Nucleus accumbens (tissue), 56 donors: Measurements from ENCODE around the gene NDUFS8.

Experiments used
- DNase-seq, 56 donors: peaks; one replicate each; lab custom pipeline; 2025; lab: John Stamatoyannopoulos, UW

Gene NDUFS8

GRCh38 chr11:68014157-68014946 is 16.1 kb upstream of the NDUFS8 start:
- DNase-seq, result no peak

GRCh38 chr11:68014947-68015447 is 15.5 kb upstream of the NDUFS8 start:
- no peak for DNase-seq

DNA sequence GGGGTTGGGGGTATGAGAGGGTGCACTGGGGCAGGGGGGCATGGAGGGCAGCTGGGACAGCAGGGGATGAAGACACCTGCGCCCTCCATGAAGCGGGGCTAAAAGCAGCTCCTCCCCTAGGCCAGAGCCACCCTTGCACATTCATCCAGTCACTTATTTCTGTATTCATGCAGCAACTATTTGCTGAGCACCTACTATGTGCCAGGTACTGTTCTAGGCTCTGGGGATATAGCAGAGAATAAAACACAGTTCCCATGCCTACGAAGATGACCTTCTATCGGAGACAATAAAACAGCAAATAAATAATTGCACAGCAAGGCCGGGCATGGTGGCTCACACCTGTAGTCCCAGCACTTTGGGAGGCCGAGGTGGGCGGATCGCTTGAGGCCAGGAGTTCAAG is 15.0 kb upstream of the NDUFS8 start:
- no peak for DNase-seq

DNA sequence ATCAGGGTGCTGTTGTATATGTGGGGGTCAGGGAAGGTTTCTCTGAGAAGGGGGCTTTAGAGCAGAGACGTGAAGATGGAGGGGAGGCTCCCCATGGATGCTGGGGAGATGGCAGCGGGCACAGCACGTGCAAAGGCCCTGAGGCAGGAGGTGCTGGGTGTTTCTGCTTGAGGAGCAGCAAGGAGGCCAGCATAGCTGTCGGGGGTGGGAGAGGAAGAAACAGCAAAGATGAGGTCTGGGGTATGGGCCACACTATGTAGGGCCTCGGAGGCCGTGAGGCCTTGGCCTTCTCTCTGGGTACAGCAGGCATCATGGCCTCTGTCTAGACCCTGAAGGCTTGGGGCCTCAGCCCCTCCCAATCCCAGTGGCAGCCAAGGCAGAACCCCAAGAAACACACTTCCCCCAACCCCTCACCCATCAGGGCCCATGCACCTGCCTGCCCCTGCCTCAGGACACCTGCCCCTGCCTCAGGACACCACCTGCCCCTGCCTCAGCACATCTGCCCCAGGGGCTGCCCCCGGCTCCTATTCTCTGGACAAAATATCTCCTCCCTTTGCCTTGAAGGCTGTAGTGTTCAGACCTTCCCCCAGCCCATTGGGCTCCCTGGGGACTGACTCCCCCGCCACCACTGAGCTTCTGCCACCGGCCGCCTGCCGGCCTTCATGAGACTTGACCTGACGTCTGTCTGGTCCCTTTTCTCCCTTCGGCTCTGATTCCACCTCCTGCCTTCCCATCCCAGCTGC is 14.1 kb upstream of the NDUFS8 start:
- no peak for DNase-seq

- DNase-seq, result peak in 14 of 56 donors; percentile 9 to 50 (median 24)
These were observed 13.3 kb upstream of the NDUFS8 start for GRCh38 chr11:68016904-68017817.

DNA sequence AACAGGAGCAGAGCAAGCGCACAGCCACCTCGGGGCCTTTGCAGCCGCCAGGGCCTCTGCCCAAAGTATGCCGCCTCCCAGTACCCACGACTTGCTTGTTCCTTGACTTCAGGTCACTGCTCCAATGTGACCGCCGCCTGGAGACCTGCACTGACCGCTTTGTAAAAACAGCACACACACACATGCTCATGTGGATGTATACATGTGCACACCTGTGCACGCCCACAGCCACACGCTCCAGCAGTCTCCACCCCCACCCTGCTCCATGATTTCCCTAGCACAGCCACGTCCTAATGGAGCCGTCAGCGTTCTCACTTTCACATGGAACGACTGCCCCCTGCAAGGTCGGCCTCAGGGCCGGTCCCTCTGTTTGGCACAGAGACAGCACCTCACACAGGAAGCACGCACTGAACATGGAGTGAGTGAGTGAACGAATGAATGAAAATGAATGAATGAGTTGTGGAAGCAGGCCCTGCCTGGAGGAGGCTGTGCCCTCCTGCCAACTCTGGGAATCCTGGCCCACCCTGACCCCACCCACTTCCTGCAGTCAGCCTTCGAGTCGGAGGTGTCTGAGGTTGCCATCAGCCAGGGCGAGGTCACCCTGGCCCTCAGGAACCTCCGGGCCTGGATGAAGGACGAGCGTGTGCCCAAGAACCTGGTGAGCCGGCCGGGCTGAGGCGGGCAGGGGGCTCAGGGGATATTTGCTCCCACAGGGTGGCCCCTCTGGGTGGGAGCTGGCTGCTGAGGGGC is 12.3 kb upstream of the NDUFS8 start:
- DNase-seq, result no peak

GRCh38 chr11:68018730-68019190 is 11.7 kb upstream of the NDUFS8 start:
- no peak for DNase-seq

DNA sequence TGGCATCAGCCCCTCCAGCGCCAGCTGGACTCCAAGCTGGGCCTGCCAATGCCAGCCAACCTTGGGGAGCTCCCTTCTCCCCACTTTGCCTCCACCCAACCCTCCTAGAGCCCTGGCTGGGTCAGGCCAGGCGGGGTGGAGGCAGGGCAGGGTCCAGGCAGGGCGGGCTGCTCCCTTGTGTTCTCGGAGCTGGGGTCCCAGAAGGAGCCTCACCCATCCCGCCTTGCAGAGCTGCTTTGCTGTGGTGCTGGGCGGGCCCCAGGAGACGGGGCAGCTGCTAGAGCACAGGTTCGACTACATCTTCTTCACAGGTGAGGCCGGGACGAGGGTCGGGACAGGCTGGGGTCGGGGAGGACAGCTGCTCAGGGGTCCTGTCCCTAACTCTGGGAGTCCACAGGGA is 11.0 kb upstream of the NDUFS8 start:
- DNase-seq, result no peak

GRCh38 chr11:68020575-68020974 is 9.9 kb upstream of the NDUFS8 start:
- DNase-seq, result peak in 2 of 56 donors; percentile 14 to 23

- peak in 3 of 56 donors; percentile 12 to 36 (median 15) for DNase-seq
These were observed 9.2 kb upstream of the NDUFS8 start for GRCh38 chr11:68021167-68021787.

GRCh38 chr11:68022531-68022930 is 8.0 kb upstream of the NDUFS8 start:
- DNase-seq, result no peak

DNA sequence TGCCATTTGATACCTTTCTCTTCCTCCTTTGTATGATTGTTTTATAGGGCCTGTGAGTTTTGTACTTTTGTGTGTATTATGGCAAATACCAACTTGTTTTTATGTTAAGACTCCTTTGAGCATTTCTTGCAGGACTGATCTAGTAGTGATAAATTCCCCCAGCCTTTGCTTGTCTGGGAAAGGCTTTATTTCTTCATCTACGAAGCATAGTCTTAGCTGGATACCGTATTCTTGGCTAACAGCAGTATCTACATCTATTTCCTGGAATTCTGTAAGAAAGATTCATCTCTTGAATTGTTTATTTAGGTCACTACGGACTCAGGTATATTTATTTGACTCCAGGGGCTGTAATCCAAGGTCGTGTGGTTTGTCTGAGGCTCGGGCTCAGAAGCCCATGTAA is 6.0 kb upstream of the NDUFS8 start:
- no peak for DNase-seq

DNA sequence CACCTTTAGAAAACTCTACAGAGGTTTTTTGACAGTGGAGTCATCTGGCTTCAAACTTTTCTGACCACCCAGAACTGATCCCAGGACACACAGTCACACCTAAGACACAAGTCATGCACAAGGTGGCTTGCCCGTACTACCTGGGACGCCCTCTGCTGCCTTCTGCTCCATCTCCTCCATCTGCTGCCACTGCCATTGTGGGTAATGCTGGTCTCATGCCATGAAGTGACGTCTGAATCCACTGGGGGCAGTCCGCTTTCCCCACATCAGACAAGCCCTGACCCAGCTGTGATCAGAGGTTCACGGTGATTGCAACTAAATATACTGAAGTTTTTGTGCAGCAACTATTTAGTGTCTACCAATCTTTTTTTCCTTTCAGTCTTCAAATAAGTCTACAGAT is 5.4 kb upstream of the NDUFS8 start:
- DNase-seq, result no peak

- DNase-seq, result no peak
These were observed 3.9 kb upstream of the NDUFS8 start for GRCh38 chr11:68026391-68027105.

- DNase-seq, result no peak
These were observed 2.8 kb upstream of the NDUFS8 start for GRCh38 chr11:68027667-68028066.

DNA sequence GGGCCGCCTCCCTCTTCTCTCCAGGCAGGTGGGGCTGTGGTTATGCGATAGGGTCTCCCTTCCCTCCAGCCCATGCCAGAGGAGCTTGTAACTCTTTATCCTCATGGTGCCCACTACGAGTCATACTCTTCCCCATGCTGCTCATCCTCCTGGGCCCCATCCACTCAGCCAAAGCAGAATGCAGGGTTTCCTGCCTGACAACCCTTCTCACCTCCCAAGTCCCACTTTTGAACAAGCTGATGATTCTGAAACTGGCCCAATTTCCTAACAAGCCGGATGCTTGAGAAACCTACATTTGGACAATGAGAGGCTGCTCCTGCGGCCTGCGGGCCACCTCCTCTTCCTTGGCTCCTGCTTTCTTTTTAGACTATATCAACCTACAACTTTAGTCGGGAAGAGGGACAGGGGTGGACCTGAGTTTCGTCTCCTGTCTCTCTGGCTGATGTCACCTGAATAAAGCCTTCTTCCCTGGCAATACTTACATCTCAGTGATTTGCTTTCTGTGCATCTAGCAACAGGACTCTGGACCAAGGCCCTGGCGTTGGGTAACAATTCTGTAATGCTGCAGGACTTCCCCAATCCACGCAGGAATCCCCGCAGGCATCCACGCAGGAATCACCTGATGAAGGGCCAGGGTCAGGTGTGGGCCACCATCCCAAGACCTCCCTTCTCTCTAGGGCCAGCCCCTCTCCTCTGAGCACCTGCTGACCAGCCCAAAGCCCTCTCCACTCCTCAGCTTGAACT is 1.5 kb upstream of the NDUFS8 start:
- no peak for DNase-seq

DNA sequence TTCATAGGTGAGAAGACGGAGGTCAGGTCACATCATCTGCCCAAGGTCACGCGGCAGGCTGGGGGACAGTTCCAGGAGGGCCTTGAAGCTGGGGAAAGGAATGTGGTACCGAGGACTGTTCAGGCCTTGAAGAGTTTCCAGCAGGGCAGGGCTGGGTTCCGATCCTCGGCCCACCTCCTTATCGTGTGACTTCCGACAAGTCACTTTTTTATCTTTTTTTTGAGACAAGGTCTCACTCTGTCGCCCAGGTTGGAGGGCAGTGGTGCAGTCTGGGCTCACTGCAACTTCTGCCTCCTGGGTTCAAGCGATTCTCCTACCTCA is 623 bp downstream of the NDUFS8 start:
- DNase-seq, result peak in 1 of 56 donors; percentile 36

DNA sequence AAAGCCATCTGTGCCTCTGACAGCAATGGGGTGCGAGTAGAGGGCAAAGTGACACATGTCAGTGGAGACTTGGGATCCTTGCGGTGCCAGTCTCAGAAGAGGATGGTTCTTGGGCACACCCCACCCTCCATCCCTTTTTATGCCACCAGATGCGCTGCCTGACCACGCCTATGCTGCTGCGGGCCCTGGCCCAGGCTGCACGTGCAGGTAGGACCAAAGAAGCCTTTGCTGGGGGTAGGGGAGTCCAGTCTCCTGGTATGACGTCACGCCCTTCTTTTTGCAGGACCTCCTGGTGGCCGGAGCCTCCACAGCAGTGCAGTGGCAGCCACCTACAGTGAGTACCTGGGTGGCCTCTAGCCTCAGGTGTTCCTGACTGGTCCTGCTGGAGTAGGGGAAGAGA is 1.5 kb downstream of the NDUFS8 start:
- DNase-seq, result no peak
